Testis (tissue), 2 donors: ENCODE measurements around the gene BASP1.
A peak's percentile ranks its signal among the peaks of the same experiment; 100 is the strongest.

Source experiments
- POLR2A ChIP-seq: fragments of 450-650 bp; IDR thresholded peaks from one replicate; pipeline ENCODE4 v1.6.1; 2017; ENCODE audit warnings: antibody characterized with exemption, mild to moderate bottlenecking, moderate library complexity
- TF ChIP-seq, protein P1 (sequence below), 3 experiments: fragments of 450-650 bp in 2 of 3; fragments of 200-600 bp in 1 of 3; sonication (generic) in 1 of 3; IDR thresholded peaks; one replicate each; pipeline ENCODE4 v1.5.1; 2016 to 2019; ENCODE audit warnings: antibody characterized with exemption in 3 of 3, mild to moderate bottlenecking in 2 of 3, moderate library complexity in 1 of 3

DNA sequence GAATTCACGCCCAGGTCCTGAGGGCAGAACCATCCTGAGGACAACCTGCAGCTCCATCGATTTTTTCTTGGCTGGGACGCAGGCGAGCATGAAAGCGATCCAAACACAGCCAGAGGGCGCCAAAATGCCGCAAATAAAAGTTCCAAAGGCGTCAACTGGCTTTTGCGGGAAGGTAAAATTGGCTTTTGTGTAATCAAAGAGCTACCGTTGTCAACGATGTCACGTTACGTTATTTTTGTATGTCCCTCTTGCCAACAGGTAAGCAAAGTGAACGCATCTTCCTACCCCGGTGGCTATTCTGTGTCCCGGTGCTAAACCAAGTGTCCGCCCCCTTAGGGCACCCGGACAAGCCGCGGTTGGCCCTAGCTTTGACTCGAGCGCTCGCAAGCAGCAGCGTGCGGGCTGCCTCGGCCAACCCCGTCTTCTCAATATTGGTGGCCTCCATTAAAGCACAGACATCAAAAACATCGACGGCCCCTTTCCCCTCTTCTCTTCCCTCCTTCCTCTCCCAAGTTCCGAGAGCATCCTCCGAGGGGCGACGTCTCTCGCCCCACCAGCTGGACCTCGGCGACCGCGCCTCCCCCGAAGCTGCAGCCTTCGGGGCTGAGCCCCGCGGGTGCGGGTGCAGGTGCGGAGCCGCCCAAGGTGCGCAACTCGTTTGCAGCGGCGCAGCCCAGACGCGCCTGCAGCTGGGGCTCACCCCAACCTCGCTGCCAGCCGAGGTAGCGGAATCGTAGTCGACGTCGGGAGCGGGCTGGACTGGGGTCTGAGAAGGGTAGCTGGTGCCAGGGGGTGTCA lies 1.1 kb upstream of the BASP1 start:
- TF ChIP-seq, protein P1, sequence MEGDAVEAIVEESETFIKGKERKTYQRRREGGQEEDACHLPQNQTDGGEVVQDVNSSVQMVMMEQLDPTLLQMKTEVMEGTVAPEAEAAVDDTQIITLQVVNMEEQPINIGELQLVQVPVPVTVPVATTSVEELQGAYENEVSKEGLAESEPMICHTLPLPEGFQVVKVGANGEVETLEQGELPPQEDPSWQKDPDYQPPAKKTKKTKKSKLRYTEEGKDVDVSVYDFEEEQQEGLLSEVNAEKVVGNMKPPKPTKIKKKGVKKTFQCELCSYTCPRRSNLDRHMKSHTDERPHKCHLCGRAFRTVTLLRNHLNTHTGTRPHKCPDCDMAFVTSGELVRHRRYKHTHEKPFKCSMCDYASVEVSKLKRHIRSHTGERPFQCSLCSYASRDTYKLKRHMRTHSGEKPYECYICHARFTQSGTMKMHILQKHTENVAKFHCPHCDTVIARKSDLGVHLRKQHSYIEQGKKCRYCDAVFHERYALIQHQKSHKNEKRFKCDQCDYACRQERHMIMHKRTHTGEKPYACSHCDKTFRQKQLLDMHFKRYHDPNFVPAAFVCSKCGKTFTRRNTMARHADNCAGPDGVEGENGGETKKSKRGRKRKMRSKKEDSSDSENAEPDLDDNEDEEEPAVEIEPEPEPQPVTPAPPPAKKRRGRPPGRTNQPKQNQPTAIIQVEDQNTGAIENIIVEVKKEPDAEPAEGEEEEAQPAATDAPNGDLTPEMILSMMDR (IDR thresholded peaks at IDR 0.05) = peak; percentile 45 to 63 (median 52)
- TF ChIP-seq POLR2A = no peak
